Calu3 (cell line): ENCODE results near the gene SNCAIP. TPM values are rescaled to one million over a fixed set of nuclear protein-coding genes. Genes with fewer than 3 reads are reported as not detected.

Experiments used
- BruUV-seq: library from RNA; stranded (reverse); fragments of 400-500 nt; replicated peaks from 2 replicates; lab custom pipeline; 2021; lab: Mats Ljungman, UMichigan
- CTCF ChIA-PET: fragments of 300-600 bp; sonication (Branson Sonifier 250); formaldehyde crosslinking; loops from one replicate; lab custom pipeline; 2022; ENCODE audit warnings: antibody characterized with exemption; lab: Charles Lee
- DNase-seq: peaks from one replicate; pipeline ENCODE4 v3.0.0; 2022
- H3K27ac Mint-ChIP-seq: one replicate; pipeline ENCODE4 v1.8.0; 2022; ENCODE audit warnings: mixed read lengths; ENCODE audit not compliant: unreplicated experiment
- H3K27me3 Mint-ChIP-seq: one replicate; pipeline ENCODE4 v1.8.0; 2022; ENCODE audit warnings: mixed read lengths; ENCODE audit not compliant: unreplicated experiment
- H3K36me3 Mint-ChIP-seq: one replicate; pipeline ENCODE4 v1.8.0; 2022; ENCODE audit warnings: mild to moderate bottlenecking, moderate library complexity, mixed read lengths; ENCODE audit not compliant: insufficient read depth, unreplicated experiment
- H3K4me1 Mint-ChIP-seq: one replicate; pipeline ENCODE4 v1.8.0; 2022; ENCODE audit warnings: mild to moderate bottlenecking, low read depth, mixed read lengths; ENCODE audit not compliant: unreplicated experiment
- H3K4me3 Mint-ChIP-seq: one replicate; pipeline ENCODE4 v1.8.0; 2022; ENCODE audit warnings: mild to moderate bottlenecking, low read depth, moderate library complexity, mixed read lengths; ENCODE audit not compliant: unreplicated experiment
- H3K9me3 Mint-ChIP-seq: one replicate; pipeline ENCODE4 v1.8.0; 2022; ENCODE audit warnings: low read depth, mixed read lengths; ENCODE audit not compliant: unreplicated experiment
- intact Hi-C: fragments of 100-400 bp; cut with micrococcal nuclease; formaldehyde crosslinking; loops from one replicate; pipeline ENCODE4 v1.10.0; 2022; ENCODE audit not compliant: unreplicated experiment
- total RNA-seq: library from RNA; stranded (reverse); gene quantifications from 2 replicates; pipeline ENCODE4 v1.2.3, GENCODE V29; 2022
- TF ChIP-seq, protein P1 (sequence below): fragments of 200-600 bp; IDR thresholded peaks from one replicate; pipeline ENCODE4 v1.8.0; 2022; ENCODE audit warnings: antibody characterized with exemption; ENCODE audit not compliant: unreplicated experiment

The SNCAIP gene
- total RNA-seq, 1 experiment from 2014 or later: not detected

DNA sequence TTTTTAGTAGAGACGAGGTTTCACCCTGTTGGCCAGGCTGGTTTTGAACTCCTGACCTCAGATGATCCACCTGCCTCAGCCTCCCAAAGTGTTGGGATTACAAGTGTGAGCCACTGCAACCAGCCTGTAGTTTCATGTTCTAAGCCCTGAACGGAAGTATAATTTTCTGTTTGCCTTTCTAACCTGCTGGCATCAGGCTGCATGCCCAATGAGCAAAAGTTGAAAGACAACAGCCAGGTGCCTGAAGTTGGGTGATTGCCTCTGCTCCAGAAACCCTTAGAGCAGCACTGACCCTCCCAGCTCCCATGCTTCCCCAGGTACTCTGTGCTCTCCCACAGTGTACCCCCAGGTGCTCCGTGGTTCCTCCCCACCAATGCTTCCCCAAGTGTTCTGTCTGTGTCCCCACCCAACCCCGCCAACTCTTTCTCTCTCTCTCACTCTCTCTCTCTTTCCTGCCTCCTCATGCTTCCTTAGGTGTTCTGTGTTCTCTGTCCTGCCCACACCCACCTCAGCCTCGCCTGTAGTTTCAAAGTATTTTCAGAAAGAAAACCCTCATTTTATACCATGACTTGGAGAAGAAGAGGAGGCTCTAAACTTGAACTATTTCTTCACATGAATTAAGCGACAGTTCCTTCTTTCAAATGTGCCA, 145.3 kb downstream of the SNCAIP start:
- no peaks in the 10 kb centered on the region for H3K36me3 Mint-ChIP-seq
- no peak for DNase-seq
- TF ChIP-seq, protein P1, sequence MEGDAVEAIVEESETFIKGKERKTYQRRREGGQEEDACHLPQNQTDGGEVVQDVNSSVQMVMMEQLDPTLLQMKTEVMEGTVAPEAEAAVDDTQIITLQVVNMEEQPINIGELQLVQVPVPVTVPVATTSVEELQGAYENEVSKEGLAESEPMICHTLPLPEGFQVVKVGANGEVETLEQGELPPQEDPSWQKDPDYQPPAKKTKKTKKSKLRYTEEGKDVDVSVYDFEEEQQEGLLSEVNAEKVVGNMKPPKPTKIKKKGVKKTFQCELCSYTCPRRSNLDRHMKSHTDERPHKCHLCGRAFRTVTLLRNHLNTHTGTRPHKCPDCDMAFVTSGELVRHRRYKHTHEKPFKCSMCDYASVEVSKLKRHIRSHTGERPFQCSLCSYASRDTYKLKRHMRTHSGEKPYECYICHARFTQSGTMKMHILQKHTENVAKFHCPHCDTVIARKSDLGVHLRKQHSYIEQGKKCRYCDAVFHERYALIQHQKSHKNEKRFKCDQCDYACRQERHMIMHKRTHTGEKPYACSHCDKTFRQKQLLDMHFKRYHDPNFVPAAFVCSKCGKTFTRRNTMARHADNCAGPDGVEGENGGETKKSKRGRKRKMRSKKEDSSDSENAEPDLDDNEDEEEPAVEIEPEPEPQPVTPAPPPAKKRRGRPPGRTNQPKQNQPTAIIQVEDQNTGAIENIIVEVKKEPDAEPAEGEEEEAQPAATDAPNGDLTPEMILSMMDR: no peak
- no peaks in the 10 kb centered on the region for H3K27me3 Mint-ChIP-seq
- intact Hi-C loops: no loop called here
- H3K4me1 Mint-ChIP-seq: peaks cover 9% of the 10 kb centered on the region
- no peak overlapping the region for H3K27ac Mint-ChIP-seq
- CTCF ChIA-PET: no interaction called here
- no TSS peak for BruUV-seq
- no peak overlapping the region for H3K4me3 Mint-ChIP-seq
- no peaks in the 10 kb centered on the region for H3K9me3 Mint-ChIP-seq

DNA sequence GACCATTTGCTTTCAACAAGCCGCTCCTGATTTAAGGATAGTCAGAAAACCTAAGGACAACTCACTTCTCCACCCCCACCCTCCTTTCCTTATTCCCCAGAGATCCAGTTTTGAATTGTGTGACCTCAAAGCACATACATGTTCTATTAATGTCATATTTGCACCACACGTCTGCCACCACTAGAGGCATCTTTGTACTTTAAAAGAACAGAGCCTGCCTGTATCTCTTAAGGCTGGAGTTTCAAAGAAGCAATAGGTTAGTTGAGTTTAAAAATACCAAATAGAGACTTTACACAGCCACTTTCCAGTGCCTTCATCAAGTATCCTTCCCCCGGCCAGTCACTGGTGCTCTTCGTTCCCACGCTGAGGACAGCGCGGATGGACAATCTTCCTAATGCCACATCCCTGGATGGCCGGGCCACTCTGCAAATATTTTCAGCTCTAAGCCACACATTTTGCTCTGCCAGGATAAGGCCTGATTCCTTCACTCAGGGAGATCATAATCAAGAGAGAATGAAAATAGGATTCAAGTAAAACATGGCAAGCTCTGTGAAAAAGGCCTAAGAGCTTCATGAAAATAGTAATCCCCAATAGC, 146.3 kb downstream of the SNCAIP start:
- DNase-seq: peak; percentile 36
- Mint-ChIP-seq H3K36me3 (no peaks in the 10 kb centered on the region), H3K4me3 (no peak overlapping the region), H3K27me3 (no peaks in the 10 kb centered on the region), H3K4me1 (peaks cover 9% of the 10 kb centered on the region), H3K9me3 (no peaks in the 10 kb centered on the region), H3K27ac (no peak overlapping the region)
- no TSS peak for BruUV-seq
- CTCF ChIA-PET: no interaction called here
- TF ChIP-seq, protein P1: peak; percentile 55
- intact Hi-C loops: loop anchor here (1.0 kb wide), 2 partner anchors 34 to 40 kb away; no protein-coding TSS in a partner anchor

DNA sequence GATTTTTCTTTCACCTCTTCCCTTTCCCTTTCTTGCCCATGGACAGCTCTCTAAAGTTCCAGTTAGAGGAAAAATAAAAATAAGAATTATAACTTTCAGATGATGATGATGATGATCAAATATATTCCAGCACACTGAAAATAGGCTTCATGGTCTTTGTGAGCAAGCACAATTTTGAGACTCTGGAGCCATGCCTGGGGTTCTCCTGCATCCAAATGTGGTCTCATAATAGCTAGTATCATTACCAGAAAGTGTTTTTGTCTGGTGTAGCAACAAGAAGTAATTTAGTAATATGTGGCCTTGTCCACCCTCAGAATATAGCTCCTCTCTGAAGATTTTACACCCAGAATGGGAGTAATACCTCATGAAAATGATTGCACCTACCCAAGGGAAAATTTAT, 150.4 kb downstream of the SNCAIP start:
- Mint-ChIP-seq H3K4me3 (no peak overlapping the region), H3K4me1 (peaks cover 9% of the 10 kb centered on the region), H3K27me3 (no peaks in the 10 kb centered on the region), H3K27ac (no peak overlapping the region), H3K36me3 (no peaks in the 10 kb centered on the region), H3K9me3 (peaks cover 2% of the 10 kb centered on the region)
- no peak for DNase-seq
- intact Hi-C loops: no loop called here
- TF ChIP-seq, protein P1: no peak
- no TSS peak for BruUV-seq
- CTCF ChIA-PET: interaction anchor here (0.6 kb wide), 1 partner anchor 143 kb away, joined by 7 read pairs; no protein-coding TSS in a partner anchor

DNA sequence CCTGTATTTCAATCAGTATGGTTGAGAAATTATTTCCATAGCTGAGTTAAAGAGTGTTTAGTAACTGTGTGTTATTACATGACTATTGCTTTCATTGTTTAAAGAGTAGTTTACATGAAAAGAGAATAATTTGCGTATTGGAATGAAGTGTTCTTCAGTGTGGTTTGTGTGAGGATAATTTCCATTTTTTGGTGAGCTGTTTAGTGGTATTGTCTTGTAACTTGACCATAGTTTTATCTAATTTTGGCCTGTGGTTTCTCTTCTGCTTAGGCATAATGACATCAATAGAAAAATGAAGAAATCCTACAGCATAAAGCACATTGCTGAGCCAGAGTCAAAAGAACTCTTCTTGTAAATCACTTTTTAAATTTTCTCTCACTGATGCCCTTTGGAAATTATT, 151.2 kb downstream of the SNCAIP start:
- no peak overlapping the region for H3K27ac Mint-ChIP-seq
- no peak for DNase-seq

More for the DNA sequence above, 151.2 kb downstream of the SNCAIP start:
- Mint-ChIP-seq H3K4me1 (peaks cover 5% of the 10 kb centered on the region), H3K4me3 (no peak overlapping the region), H3K9me3 (peaks cover 2% of the 10 kb centered on the region), H3K27me3 (no peaks in the 10 kb centered on the region), H3K36me3 (no peaks in the 10 kb centered on the region)
- CTCF ChIA-PET: interaction anchor here (0.5 to 0.6 kb wide), 2 partner anchors 78 to 144 kb away, joined by 3 to 7 read pairs; no protein-coding TSS in a partner anchor
- intact Hi-C loops: no loop called here
- BruUV-seq: no TSS peak
- TF ChIP-seq, protein P1: no peak
